T-cell (primary cell): ENCODE data around the gene TTLL7. TPM values are rescaled to one million over a fixed set of nuclear protein-coding genes. Genes with fewer than 3 reads are reported as not detected.
A peak's percentile ranks its signal among the peaks of the same experiment; 100 is the strongest.

Source experiments
- ATAC-seq, 4 experiments: fragments of 200-7000 bp in 3 of 4; fragments of 150-1000 bp in 1 of 4; cut with Tn5 transposase; replicated peaks in 1 of 4; 1 replicate in 3 of 4; 2 replicates in 1 of 4; pipeline ENCODE4 v1.10.0; 2021; ENCODE audit warnings: moderate library complexity in 3 of 4, mild to moderate bottlenecking in 2 of 4, moderate number of reproducible peaks in 1 of 4
- CTCF ChIA-PET, 2 donors: fragments of 300-600 bp; sonication (Branson Sonifier 250); formaldehyde crosslinking; loops; one replicate each; lab custom pipeline; 2022; ENCODE audit warnings: antibody characterized with exemption in 2 of 2; lab: Charles Lee
- POLR2A ChIA-PET, 2 donors: fragments of 300-600 bp; sonication (Branson Sonifier 250); formaldehyde crosslinking; loops; one replicate each; lab custom pipeline; 2022; ENCODE audit warnings: antibody characterized with exemption in 2 of 2; lab: Charles Lee
- DNase-seq, 35 experiments: peaks; one replicate each; pipeline versions ENCODE4 v3.0.0 to v3.0.0-alpha.2; 2013 to 2023
- H3K27ac ChIP-seq: one replicate; pipeline ENCODE4 v1.5.1; 2013; ENCODE audit warnings: low read length
- H3K27me3 ChIP-seq, 2 experiments: replicated peaks in 1 of 2; 1 replicate in 1 of 2; 2 replicates in 1 of 2; pipeline versions ENCODE4 v1.6.1 to v1.7.0; 2013; ENCODE audit warnings: low read length in 1 of 2, mixed read lengths in 1 of 2; ENCODE audit not compliant: control insufficient read depth in 2 of 2, insufficient read depth in 2 of 2; ENCODE audit errors: extremely low read depth in 1 of 2
- H3K36me3 ChIP-seq, 2 donors: 1 replicate in 1 of 2; 2 replicates in 1 of 2; pipeline versions ENCODE4 v1.6.1 to v1.7.0; 2013; ENCODE audit warnings: low read length in 1 of 2; ENCODE audit not compliant: control insufficient read depth in 2 of 2, insufficient read depth in 1 of 2; ENCODE audit errors: extremely low read depth in 1 of 2
- H3K4me1 ChIP-seq, 2 experiments: 1 replicate in 1 of 2; 2 replicates in 1 of 2; pipeline versions ENCODE4 v1.6.1 to v1.7.0; 2013; ENCODE audit warnings: low read length in 2 of 2, mixed read lengths in 1 of 2; ENCODE audit not compliant: insufficient read depth in 2 of 2, control insufficient read depth in 1 of 2; ENCODE audit errors: extremely low read depth in 1 of 2
- H3K4me3 ChIP-seq, 2 donors: 1 replicate in 1 of 2; 2 replicates in 1 of 2; pipeline versions ENCODE4 v1.5.1 to v1.7.0; 2013; ENCODE audit warnings: mild to moderate bottlenecking in 2 of 2, low read length in 1 of 2, moderate library complexity in 1 of 2; ENCODE audit not compliant: control insufficient read depth in 1 of 2; ENCODE audit errors: extremely low read depth in 1 of 2
- H3K9me3 ChIP-seq: 2 replicates; pipeline ENCODE4 v1.7.0; 2013
- H3K27ac Mint-ChIP-seq, 2 donors: one replicate each; pipeline ENCODE4 v1.8.0; 2020 to 2021; ENCODE audit warnings: mild to moderate bottlenecking in 2 of 2, mixed read lengths in 2 of 2
- H3K27me3 Mint-ChIP-seq, 2 donors: one replicate each; pipeline ENCODE4 v1.8.0; 2021 to 2022; ENCODE audit warnings: mixed read lengths in 2 of 2
- H3K36me3 Mint-ChIP-seq: one replicate; pipeline ENCODE4 v1.8.0; 2021; ENCODE audit warnings: mixed read lengths
- H3K4me1 Mint-ChIP-seq, 3 donors: one replicate each; pipeline ENCODE4 v1.8.0; 2020 to 2022; ENCODE audit warnings: mixed read lengths in 3 of 3, mild to moderate bottlenecking in 1 of 3
- H3K4me3 Mint-ChIP-seq, 3 donors: one replicate each; pipeline ENCODE4 v1.8.0; 2020 to 2022; ENCODE audit warnings: mild to moderate bottlenecking in 3 of 3, mixed read lengths in 3 of 3, moderate library complexity in 3 of 3
- H3K9me3 Mint-ChIP-seq, 3 donors: one replicate each; pipeline ENCODE4 v1.8.0; 2020 to 2022; ENCODE audit warnings: mixed read lengths in 3 of 3
- WGBS: methylation state at CpG from one replicate; pipeline ENCODE4 v1.1.5; 2013; ENCODE audit warnings: missing lambda C conversion rate; ENCODE audit not compliant: insufficient coverage; 5-methylcytosine and 5-hydroxymethylcytosine counted together
- total RNA-seq, 35 experiments: library from RNA in 6 of 35; stranded (reverse) in 6 of 35; fragments of 120-200 nt in 1 of 35; gene quantifications; one replicate each; pipeline versions ENCODE4 v1.2.1 to v1.2.4 and lab custom pipeline; 2013 to 2026

Gene TTLL7
- total RNA-seq, 5 donors from 2014 or later (not counting 1 experiment from before 2014, with no cell fraction given) = 0.19 to 0.77 (median 0.44) TPM; not detected in 1

- Histone ChIP-seq H3K27ac (no peak overlapping the region), H3K9me3 (no peaks in the 10 kb centered on the region), H3K27me3 (no peaks in the 10 kb centered on the region), H3K36me3 (no peaks in the 10 kb centered on the region), H3K4me3 (no peak overlapping the region), H3K4me1 (no peaks in the 10 kb centered on the region)
- H3K27ac Mint-ChIP-seq = peak overlapping the region in 1 of 2 donors; percentile 69
- DNase-seq = peak in 10 of 35 experiments; percentile 1 to 66 (median 14)
- no peak overlapping the region for H3K4me3 Mint-ChIP-seq
- H3K9me3 Mint-ChIP-seq = no peaks in the 10 kb centered on the region
- ChIA-PET POLR2A (interaction anchor here in 1 of 2 donors (0.6 kb wide), 1 partner anchor 864 kb away, joined by 3 read pairs; no protein-coding TSS in a partner anchor), CTCF (interaction anchor here (0.6 to 9.0 kb wide), 12 partner anchors 10 to 1698 kb away, joined by 3 to 98 read pairs (median 4); partner anchors contain the start of gene PRKACB (in 1 of the 2))
- peaks cover 0 to 2% of the 10 kb centered on the region in 2 donors for H3K27me3 Mint-ChIP-seq
- no CpG with 5 or more reads among the region's 2 CpGs for WGBS
- ATAC-seq = peak; percentile 63 to 76 (median 76)
- no peaks in the 10 kb centered on the region for H3K36me3 Mint-ChIP-seq
- H3K4me1 Mint-ChIP-seq = no peaks in the 10 kb centered on the region
Measured at GRCh38 chr1:83931658-83932253, 67.2 kb downstream of the TTLL7 start.

GRCh38 chr1:83929184-83929583, 69.7 kb downstream of the TTLL7 start:
- no peak overlapping the region for H3K27ac Mint-ChIP-seq
- WGBS = no CpG with 5 or more reads among the region's 1 CpG
- peaks cover 0 to 2% of the 10 kb centered on the region in 2 donors for H3K27me3 Mint-ChIP-seq
- CTCF ChIA-PET = interaction anchor here (0.6 to 9.0 kb wide), 5 partner anchors 21 to 1006 kb away, joined by 3 to 98 read pairs (median 3); no protein-coding TSS in a partner anchor
- Histone ChIP-seq H3K36me3 (no peaks in the 10 kb centered on the region), H3K4me1 (no peaks in the 10 kb centered on the region), H3K27ac (no peak overlapping the region), H3K4me3 (no peak overlapping the region), H3K27me3 (no peaks in the 10 kb centered on the region), H3K9me3 (no peaks in the 10 kb centered on the region)
- ATAC-seq = no peak
- H3K36me3 Mint-ChIP-seq = no peaks in the 10 kb centered on the region
- no peaks in the 10 kb centered on the region for H3K4me1 Mint-ChIP-seq
- POLR2A ChIA-PET = no interaction called here
- H3K9me3 Mint-ChIP-seq = no peaks in the 10 kb centered on the region
- H3K4me3 Mint-ChIP-seq = no peak overlapping the region
- no peak for DNase-seq

GRCh38 chr1:83928396-83928795, 70.5 kb downstream of the TTLL7 start:
- H3K9me3 Mint-ChIP-seq = no peaks in the 10 kb centered on the region
- ChIA-PET CTCF (interaction anchor here (0.6 to 9.0 kb wide), 5 partner anchors 22 to 825 kb away, joined by 3 to 98 read pairs (median 4); no protein-coding TSS in a partner anchor), POLR2A (no interaction called here)
- peaks cover 0 to 2% of the 10 kb centered on the region in 2 donors for H3K27me3 Mint-ChIP-seq
- Histone ChIP-seq H3K27me3 (no peaks in the 10 kb centered on the region), H3K4me3 (no peak overlapping the region), H3K4me1 (no peaks in the 10 kb centered on the region), H3K9me3 (no peaks in the 10 kb centered on the region), H3K27ac (no peak overlapping the region), H3K36me3 (no peaks in the 10 kb centered on the region)
- no peak for ATAC-seq
- H3K27ac Mint-ChIP-seq = no peak overlapping the region
- no peaks in the 10 kb centered on the region for H3K4me1 Mint-ChIP-seq
- H3K4me3 Mint-ChIP-seq = no peak overlapping the region
- no peak for DNase-seq
- no peaks in the 10 kb centered on the region for H3K36me3 Mint-ChIP-seq

DNA sequence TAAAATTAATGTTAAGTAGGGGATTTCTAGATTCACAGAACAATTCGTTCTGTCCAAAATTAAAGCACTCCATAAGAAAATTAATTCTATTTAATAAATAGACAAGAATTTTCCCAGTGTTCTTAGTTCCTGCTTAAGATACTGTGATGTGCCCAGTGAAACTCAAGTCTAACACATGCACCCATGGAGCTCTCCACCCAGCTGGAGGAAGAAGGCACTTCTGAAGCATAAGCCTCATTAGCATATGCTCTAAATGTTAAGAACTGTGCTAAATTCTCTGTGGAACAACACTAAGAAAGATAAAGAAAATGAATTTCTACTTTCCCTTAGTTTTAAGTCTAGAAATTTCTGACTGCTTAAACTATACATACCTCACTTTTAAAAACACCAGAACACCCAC, 71.2 kb downstream of the TTLL7 start:
- no peak for ATAC-seq
- no peaks in the 10 kb centered on the region for H3K4me1 Mint-ChIP-seq
- H3K27ac Mint-ChIP-seq = no peak overlapping the region
- H3K36me3 Mint-ChIP-seq = no peaks in the 10 kb centered on the region
- Histone ChIP-seq H3K27me3 (no peaks in the 10 kb centered on the region), H3K4me3 (no peak overlapping the region), H3K4me1 (no peaks in the 10 kb centered on the region), H3K27ac (no peak overlapping the region), H3K9me3 (no peaks in the 10 kb centered on the region), H3K36me3 (no peaks in the 10 kb centered on the region)
- peaks cover 0 to 3% of the 10 kb centered on the region in 2 donors for H3K27me3 Mint-ChIP-seq
- no peak overlapping the region for H3K4me3 Mint-ChIP-seq
- ChIA-PET POLR2A (no interaction called here), CTCF (interaction anchor here (0.6 to 9.0 kb wide), 4 partner anchors 73 to 507 kb away, joined by 3 to 98 read pairs (median 10); no protein-coding TSS in a partner anchor)
- H3K9me3 Mint-ChIP-seq = no peaks in the 10 kb centered on the region
- no peak for DNase-seq
- WGBS = no CpG with 5 or more reads among the region's 1 CpG

- DNase-seq (no peak), ATAC-seq (no peak)
- H3K4me1 Mint-ChIP-seq = no peaks in the 10 kb centered on the region
- no peak overlapping the region for H3K27ac ChIP-seq
- no peaks in the 10 kb centered on the region for H3K36me3 ChIP-seq
- H3K4me3 Mint-ChIP-seq = no peak overlapping the region
- H3K9me3 Mint-ChIP-seq = no peaks in the 10 kb centered on the region
- no peak overlapping the region for H3K4me3 ChIP-seq
- H3K36me3 Mint-ChIP-seq = no peaks in the 10 kb centered on the region
- POLR2A ChIA-PET = no interaction called here
- CTCF ChIA-PET = interaction anchor here (0.6 to 9.0 kb wide), 3 partner anchors 72 to 197 kb away, joined by 3 to 98 read pairs (median 18); no protein-coding TSS in a partner anchor
- H3K27me3 ChIP-seq = no peaks in the 10 kb centered on the region
- no peaks in the 10 kb centered on the region for H3K4me1 ChIP-seq
- H3K27me3 Mint-ChIP-seq = peaks cover under 1 to 4% of the 10 kb centered on the region in 2 donors
- H3K9me3 ChIP-seq = no peaks in the 10 kb centered on the region
- H3K27ac Mint-ChIP-seq = no peak overlapping the region
Measured at GRCh38 chr1:83927061-83927460, 71.9 kb downstream of the TTLL7 start.

DNA sequence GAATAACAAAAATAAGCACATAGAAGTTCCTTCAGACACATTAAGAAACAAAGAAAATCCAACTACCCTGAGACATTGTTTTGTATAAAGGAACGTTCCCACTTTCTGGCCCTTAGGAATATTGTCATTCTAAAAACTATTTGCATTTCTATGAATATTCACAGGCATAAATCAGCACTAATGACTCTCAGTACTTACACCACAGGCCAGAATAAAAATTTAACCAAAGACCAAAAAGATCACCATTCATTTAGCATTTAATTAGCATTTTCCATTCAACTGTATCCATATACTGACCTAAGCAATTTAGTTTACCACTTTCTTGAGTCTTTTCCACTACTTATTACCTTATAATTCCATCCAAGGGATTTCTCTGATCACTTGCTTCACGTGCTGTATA, 75.4 kb downstream of the TTLL7 start:
- ChIA-PET POLR2A (no interaction called here), CTCF (no interaction called here)
- Histone ChIP-seq H3K27me3 (no peaks in the 10 kb centered on the region), H3K4me3 (no peak overlapping the region), H3K9me3 (no peaks in the 10 kb centered on the region), H3K4me1 (no peaks in the 10 kb centered on the region), H3K27ac (no peak overlapping the region), H3K36me3 (no peaks in the 10 kb centered on the region)
- Mint-ChIP-seq H3K4me3 (no peak overlapping the region), H3K27me3 (peaks cover 4 to 5% of the 10 kb centered on the region in 2 donors), H3K4me1 (no peaks in the 10 kb centered on the region), H3K36me3 (no peaks in the 10 kb centered on the region), H3K27ac (no peak overlapping the region), H3K9me3 (no peaks in the 10 kb centered on the region)
- ATAC-seq = no peak
- WGBS = no CpG with 5 or more reads among the region's 2 CpGs
- no peak for DNase-seq
